ENCODE data around the gene EDIL3. TPM values are rescaled to one million over a fixed set of nuclear protein-coding genes. Genes with fewer than 3 reads are reported as not detected.

The EDIL3 gene
- total and polyA plus RNA-seq, 2 donors (not counting 1 experiment from before 2014, with no cell fraction given), result 12.1 to 149 TPM

DNA sequence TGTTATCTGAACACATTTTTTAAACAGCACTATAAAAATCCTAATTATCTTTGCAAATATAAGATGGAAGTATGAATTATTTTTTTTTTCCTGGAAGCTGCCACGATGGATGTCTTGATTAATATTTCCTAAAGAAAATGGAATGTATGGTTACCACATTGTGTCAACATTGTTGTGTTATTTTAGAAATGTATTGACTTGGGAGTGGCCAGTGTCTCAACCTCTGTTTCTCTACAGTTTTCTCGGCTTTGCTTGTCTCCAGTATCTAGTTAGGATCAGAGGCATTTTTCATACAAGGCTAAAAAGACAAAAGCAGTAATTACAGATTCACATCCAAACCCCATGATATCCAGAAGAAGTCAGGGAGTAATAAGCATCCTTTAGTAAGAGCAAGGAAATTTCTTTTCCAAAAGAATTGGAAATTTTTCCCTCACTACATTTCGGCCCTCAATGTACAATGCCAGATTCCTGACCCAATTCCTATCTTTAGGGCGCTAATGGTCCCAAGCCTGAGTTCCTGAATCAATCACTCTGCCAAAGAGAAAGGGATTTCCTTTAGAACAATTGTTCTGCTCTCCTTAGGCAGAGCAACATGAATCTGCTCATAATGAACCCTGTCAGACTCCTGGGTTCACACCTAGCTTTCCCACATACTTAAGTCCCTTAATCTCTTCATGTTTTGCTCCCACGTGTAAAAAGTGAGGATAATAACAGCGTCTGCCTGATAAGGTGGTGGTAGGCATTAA is 111.7 kb downstream of the EDIL3 start:
- H3K27me3 ChIP-seq (ENCODE audit: control insufficient read depth, insufficient read depth, low read length), result no peaks in the 10 kb centered on the region
- no peaks in the 10 kb centered on the region for H3K4me1 ChIP-seq (ENCODE audit: control insufficient read depth, extremely low read depth, insufficient read depth, low read length)
- H3K79me2 ChIP-seq (ENCODE audit: control insufficient read depth, insufficient read depth, low read length), result no peaks in the 10 kb centered on the region
- TF ChIP-seq, protein P1, sequence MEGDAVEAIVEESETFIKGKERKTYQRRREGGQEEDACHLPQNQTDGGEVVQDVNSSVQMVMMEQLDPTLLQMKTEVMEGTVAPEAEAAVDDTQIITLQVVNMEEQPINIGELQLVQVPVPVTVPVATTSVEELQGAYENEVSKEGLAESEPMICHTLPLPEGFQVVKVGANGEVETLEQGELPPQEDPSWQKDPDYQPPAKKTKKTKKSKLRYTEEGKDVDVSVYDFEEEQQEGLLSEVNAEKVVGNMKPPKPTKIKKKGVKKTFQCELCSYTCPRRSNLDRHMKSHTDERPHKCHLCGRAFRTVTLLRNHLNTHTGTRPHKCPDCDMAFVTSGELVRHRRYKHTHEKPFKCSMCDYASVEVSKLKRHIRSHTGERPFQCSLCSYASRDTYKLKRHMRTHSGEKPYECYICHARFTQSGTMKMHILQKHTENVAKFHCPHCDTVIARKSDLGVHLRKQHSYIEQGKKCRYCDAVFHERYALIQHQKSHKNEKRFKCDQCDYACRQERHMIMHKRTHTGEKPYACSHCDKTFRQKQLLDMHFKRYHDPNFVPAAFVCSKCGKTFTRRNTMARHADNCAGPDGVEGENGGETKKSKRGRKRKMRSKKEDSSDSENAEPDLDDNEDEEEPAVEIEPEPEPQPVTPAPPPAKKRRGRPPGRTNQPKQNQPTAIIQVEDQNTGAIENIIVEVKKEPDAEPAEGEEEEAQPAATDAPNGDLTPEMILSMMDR (conservative IDR thresholded peaks at IDR 0.05 in 1 of 2, IDR thresholded peaks at IDR 0.05 in 1 of 2; ENCODE audit: low read depth in 1 of 2, low read length in 2 of 2), result no peak
- no peak for TF ChIP-seq EZH2 (IDR thresholded peaks at IDR 0.05; ENCODE audit: low read length, missing control alignments)
- no peak overlapping the region for H3K27ac ChIP-seq (ENCODE audit: insufficient read depth, low read length)
- H3K9ac ChIP-seq (ENCODE audit: insufficient read depth, low read length), result no peak overlapping the region
- H2AFZ ChIP-seq (ENCODE audit: low read length), result no peak overlapping the region
- no peaks in the 10 kb centered on the region for H3K36me3 ChIP-seq (ENCODE audit: control insufficient read depth, insufficient read depth, low read length)
- DNase-seq (ENCODE audit: low read depth in 2 of 2), result peak; percentile 2 to 27
- no peaks in the 10 kb centered on the region for H3K9me3 ChIP-seq (ENCODE audit: control insufficient read depth, insufficient read depth, low read depth, low read length)
- H4K20me1 ChIP-seq (ENCODE audit: control insufficient read depth, extremely low read depth, insufficient read depth, low read length), result no peaks in the 10 kb centered on the region
- H3K4me3 ChIP-seq (replicated peaks in 1 of 4; ENCODE audit: control extremely low read depth in 1 of 4, insufficient read depth in 1 of 4, low read depth in 3 of 4, low read length in 4 of 4), result no peak overlapping the region
- no peak overlapping the region for H3K4me2 ChIP-seq (ENCODE audit: extremely low read depth, insufficient read depth, low read length)

DNA sequence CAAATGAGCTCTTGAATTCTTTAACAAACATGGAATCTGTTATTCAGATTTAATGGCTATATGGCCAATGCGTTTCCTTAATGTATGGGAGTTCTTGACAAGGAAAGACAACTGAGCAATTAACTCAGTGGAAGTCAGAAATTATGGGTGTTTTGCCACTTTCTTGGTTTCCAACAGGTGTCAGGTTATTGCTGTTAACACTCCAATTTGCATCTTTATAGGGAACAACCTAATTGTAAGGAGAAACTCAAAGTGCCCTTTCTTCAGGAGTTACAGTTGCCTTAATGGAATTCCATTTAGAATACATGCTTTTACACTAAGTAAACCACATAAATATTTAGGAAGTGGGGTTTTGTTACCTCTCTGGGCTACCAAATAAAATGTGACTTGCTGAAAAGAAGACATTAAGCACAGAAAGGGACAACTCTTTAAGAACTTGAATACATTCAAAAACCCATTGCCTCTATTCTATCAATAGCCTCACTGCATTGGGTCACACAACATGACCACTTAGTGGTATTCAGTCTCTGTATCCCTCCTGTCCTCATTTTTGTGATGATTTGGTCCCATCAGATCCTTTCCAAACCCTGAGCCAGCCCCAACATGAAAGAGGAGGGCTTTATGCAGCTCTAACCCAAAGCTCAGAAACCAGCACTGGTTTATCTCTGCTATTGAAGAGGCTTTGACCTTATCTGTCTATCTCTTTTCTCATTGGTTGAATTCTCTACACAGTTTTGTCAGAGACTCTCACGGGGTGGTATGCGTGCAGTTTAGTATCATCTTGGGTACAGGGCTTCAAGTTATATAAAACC is 118.7 kb downstream of the EDIL3 start:
- no peak overlapping the region for H3K27ac ChIP-seq (ENCODE audit: insufficient read depth, low read length)
- H2AFZ ChIP-seq (ENCODE audit: low read length), result no peak overlapping the region
- no peak overlapping the region for H3K4me3 ChIP-seq (replicated peaks in 1 of 4; ENCODE audit: control extremely low read depth in 1 of 4, insufficient read depth in 1 of 4, low read depth in 3 of 4, low read length in 4 of 4)
- no peak for DNase-seq (ENCODE audit: low read depth in 2 of 2)
- H3K9ac ChIP-seq (ENCODE audit: insufficient read depth, low read length), result no peak overlapping the region
- H3K9me3 ChIP-seq (ENCODE audit: control insufficient read depth, insufficient read depth, low read depth, low read length), result no peaks in the 10 kb centered on the region
- no peaks in the 10 kb centered on the region for H3K27me3 ChIP-seq (ENCODE audit: control insufficient read depth, insufficient read depth, low read length)
- H3K4me2 ChIP-seq (ENCODE audit: extremely low read depth, insufficient read depth, low read length), result no peak overlapping the region
- TF ChIP-seq, protein P1 (conservative IDR thresholded peaks at IDR 0.05 in 1 of 2, IDR thresholded peaks at IDR 0.05 in 1 of 2; ENCODE audit: low read depth in 1 of 2, low read length in 2 of 2), result no peak
- TF ChIP-seq EZH2 (IDR thresholded peaks at IDR 0.05; ENCODE audit: low read length, missing control alignments), result no peak
- H3K4me1 ChIP-seq (ENCODE audit: control insufficient read depth, extremely low read depth, insufficient read depth, low read length), result no peaks in the 10 kb centered on the region
- no peaks in the 10 kb centered on the region for H4K20me1 ChIP-seq (ENCODE audit: control insufficient read depth, extremely low read depth, insufficient read depth, low read length)
- H3K36me3 ChIP-seq (ENCODE audit: control insufficient read depth, insufficient read depth, low read length), result no peaks in the 10 kb centered on the region
- H3K79me2 ChIP-seq (ENCODE audit: control insufficient read depth, insufficient read depth, low read length), result no peaks in the 10 kb centered on the region

DNA sequence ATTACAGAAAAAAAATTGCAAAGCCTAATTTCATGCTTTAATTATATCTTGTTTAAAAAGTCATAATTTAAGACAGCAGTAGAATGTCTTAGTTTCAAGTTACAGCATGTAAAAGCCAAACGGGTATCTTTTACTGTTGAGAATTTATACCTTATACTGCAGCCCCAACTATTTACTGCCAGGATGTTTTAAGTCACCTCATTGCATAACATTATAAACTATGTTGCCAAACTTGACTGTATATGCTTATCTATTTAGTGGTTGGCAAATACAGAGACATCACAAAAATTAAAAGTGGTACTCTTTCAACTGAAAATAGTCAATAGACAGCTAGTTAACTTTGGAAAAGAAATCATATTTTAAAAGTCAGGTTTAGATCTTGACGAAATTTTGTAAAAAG is 119.5 kb downstream of the EDIL3 start:
- Histone ChIP-seq H3K9me3 (ENCODE audit: control insufficient read depth, insufficient read depth, low read depth, low read length) (no peaks in the 10 kb centered on the region), H3K27ac (ENCODE audit: insufficient read depth, low read length) (no peak overlapping the region), H3K79me2 (ENCODE audit: control insufficient read depth, insufficient read depth, low read length) (no peaks in the 10 kb centered on the region), H2AFZ (ENCODE audit: low read length) (no peak overlapping the region), H3K9ac (ENCODE audit: insufficient read depth, low read length) (no peak overlapping the region), H3K4me2 (ENCODE audit: extremely low read depth, insufficient read depth, low read length) (no peak overlapping the region), H3K36me3 (ENCODE audit: control insufficient read depth, insufficient read depth, low read length) (no peaks in the 10 kb centered on the region), H3K27me3 (ENCODE audit: control insufficient read depth, insufficient read depth, low read length) (no peaks in the 10 kb centered on the region), H3K4me1 (ENCODE audit: control insufficient read depth, extremely low read depth, insufficient read depth, low read length) (no peaks in the 10 kb centered on the region), H3K4me3 (replicated peaks in 1 of 4; ENCODE audit: control extremely low read depth in 1 of 4, insufficient read depth in 1 of 4, low read depth in 3 of 4, low read length in 4 of 4) (no peak overlapping the region), H4K20me1 (ENCODE audit: control insufficient read depth, extremely low read depth, insufficient read depth, low read length) (no peaks in the 10 kb centered on the region)
- no peak for TF ChIP-seq EZH2 (IDR thresholded peaks at IDR 0.05; ENCODE audit: low read length, missing control alignments)
- TF ChIP-seq, protein P1 (conservative IDR thresholded peaks at IDR 0.05 in 1 of 2, IDR thresholded peaks at IDR 0.05 in 1 of 2; ENCODE audit: low read depth in 1 of 2, low read length in 2 of 2), result no peak
- no peak for DNase-seq (ENCODE audit: low read depth in 2 of 2)

Data from fibroblast of lung (primary cell).